Upper lobe of right lung (tissue), 1 donor: ENCODE results near the gene CCND3. TPM values are rescaled to one million over a fixed set of nuclear protein-coding genes. Genes with fewer than 3 reads are reported as not detected.

Experiments used
- ATAC-seq: fragments of 200-7000 bp; cut with Tn5 transposase; one replicate; pipeline ENCODE4 v1.9.1; 2020; ENCODE audit warnings: mild to moderate bottlenecking, moderate library complexity
- DNase-seq: peaks from one replicate; pipeline ENCODE4 v3.0.0-alpha.2; 2020
- H3K27ac ChIP-seq: fragments of 200-600 bp; one replicate; pipeline ENCODE4 v1.8.0; 2022
- H3K27me3 ChIP-seq: fragments of 200-600 bp; one replicate; pipeline ENCODE4 v1.8.0; 2022; ENCODE audit warnings: mild to moderate bottlenecking
- H3K36me3 ChIP-seq: fragments of 200-600 bp; one replicate; pipeline ENCODE4 v1.8.0; 2022
- H3K4me1 ChIP-seq: fragments of 200-600 bp; one replicate; pipeline ENCODE4 v1.8.0; 2022
- H3K4me3 ChIP-seq: fragments of 200-600 bp; one replicate; pipeline ENCODE4 v1.8.0; 2022; ENCODE audit warnings: mild to moderate bottlenecking
- H3K9me3 ChIP-seq: fragments of 200-600 bp; one replicate; pipeline ENCODE4 v1.8.0; 2022
- intact Hi-C: fragments of 100-400 bp; cut with DNase I; formaldehyde crosslinking; loops from one replicate; pipeline ENCODE4 v1.11.0; 2022
- total RNA-seq: library from RNA; stranded (reverse); fragmentation: NEBNext Ultra II Directional; extraction: Animal tissue kit (Norgen Biotek cat#: 25700); gene quantifications from one replicate; pipeline ENCODE4 v1.2.1, GENCODE V29; 2021
- TF ChIP-seq, protein P1 (sequence below): fragments of 200-600 bp; IDR thresholded peaks from one replicate; pipeline ENCODE4 v1.8.0; 2022; ENCODE audit warnings: antibody characterized with exemption
- donor health status: DM: no; HTN: yes; CAD: no; lungs with severe emphysema.

CCND3 gene
- total RNA-seq, 1 donor from 2014 or later: 186 TPM

DNA sequence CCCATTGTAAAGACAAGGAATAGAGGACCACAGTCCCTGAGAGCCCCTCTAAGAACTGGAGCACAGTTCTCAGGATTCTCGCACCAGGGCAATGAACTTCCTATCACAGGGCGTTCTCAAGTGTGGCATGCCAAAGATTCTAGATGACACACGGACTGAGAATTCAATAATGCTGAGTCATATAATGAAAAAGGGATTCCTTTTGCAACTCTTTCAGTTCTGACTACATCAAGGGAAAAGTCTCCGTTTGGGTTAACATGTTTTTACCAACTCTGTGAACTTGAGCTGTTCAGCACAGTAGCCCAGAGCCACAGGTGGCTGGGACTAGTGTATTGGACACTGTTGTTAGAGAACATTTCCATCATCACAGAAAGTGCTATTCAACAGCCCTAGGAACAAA is 24.1 kb downstream of the CCND3 start:
- Histone ChIP-seq H3K4me1 (peaks cover 22% of the 10 kb centered on the region), H3K27ac (no peak overlapping the region), H3K9me3 (no peaks in the 10 kb centered on the region), H3K36me3 (peaks cover 42% of the 10 kb centered on the region), H3K4me3 (no peak overlapping the region), H3K27me3 (no peaks in the 10 kb centered on the region)
- ATAC-seq (no peak), DNase-seq (no peak)
- TF ChIP-seq, protein P1, sequence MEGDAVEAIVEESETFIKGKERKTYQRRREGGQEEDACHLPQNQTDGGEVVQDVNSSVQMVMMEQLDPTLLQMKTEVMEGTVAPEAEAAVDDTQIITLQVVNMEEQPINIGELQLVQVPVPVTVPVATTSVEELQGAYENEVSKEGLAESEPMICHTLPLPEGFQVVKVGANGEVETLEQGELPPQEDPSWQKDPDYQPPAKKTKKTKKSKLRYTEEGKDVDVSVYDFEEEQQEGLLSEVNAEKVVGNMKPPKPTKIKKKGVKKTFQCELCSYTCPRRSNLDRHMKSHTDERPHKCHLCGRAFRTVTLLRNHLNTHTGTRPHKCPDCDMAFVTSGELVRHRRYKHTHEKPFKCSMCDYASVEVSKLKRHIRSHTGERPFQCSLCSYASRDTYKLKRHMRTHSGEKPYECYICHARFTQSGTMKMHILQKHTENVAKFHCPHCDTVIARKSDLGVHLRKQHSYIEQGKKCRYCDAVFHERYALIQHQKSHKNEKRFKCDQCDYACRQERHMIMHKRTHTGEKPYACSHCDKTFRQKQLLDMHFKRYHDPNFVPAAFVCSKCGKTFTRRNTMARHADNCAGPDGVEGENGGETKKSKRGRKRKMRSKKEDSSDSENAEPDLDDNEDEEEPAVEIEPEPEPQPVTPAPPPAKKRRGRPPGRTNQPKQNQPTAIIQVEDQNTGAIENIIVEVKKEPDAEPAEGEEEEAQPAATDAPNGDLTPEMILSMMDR: no peak
- intact Hi-C loops: no loop called here

DNA sequence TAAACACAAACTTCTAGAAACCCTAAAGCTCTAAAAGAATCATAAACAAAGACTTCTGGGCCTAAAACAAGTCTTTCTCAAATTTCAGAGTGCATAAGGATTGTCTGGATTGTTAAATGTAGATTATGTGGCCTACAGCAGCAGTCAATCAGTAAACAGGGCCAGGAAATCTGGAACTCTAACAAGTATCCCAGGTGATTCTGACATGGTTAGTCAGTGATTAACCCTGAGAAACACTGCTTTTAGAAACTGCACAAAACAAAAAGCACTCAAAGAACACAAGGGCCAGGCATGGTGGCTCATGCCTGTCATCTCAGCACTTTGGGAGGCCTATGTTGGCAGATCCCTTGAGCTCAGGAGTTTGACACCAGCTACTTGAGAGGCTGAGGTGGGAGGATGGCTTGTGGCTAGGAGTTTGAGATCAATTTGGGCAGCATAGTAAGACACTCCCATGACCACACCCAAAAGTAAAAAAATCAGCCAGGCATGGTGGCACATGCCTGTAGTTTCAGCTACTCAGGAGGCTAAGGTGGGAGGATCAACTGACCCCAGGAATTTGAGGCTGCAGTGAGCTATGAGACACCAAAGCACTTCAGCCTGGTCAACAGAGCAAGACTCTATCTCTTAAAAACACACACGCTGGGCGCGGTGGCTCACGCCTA is 26.6 kb downstream of the CCND3 start:
- Histone ChIP-seq H3K4me1 (peaks cover 11% of the 10 kb centered on the region), H3K4me3 (no peak overlapping the region), H3K36me3 (peaks cover 49% of the 10 kb centered on the region), H3K27ac (no peak overlapping the region), H3K27me3 (no peaks in the 10 kb centered on the region), H3K9me3 (no peaks in the 10 kb centered on the region)
- TF ChIP-seq, protein P1: no peak
- ATAC-seq: no peak
- no peak for DNase-seq
- intact Hi-C loops: no loop called here

DNA sequence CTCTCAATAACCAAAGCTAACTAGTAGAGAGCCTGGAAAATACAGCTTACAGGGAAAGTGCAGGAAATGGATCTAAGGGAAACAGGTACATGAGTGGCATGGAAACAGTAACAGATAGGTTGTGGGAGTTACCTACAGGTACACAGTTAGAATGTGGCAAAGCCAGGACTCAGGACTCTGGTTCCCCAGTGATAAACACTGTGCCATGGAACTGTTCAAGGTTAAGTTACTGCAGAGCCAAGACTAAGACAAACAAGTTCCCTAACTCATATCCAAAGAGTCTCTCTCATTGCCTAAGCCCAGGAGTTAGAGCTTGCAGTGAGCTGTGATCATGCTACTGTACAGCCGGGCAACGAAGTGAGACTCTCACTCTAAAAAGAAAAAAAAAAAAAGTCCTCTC is 27.3 kb downstream of the CCND3 start:
- ATAC-seq (no peak), DNase-seq (no peak)
- Histone ChIP-seq H3K27me3 (no peaks in the 10 kb centered on the region), H3K36me3 (peaks cover 50% of the 10 kb centered on the region), H3K4me3 (no peak overlapping the region), H3K4me1 (peaks cover 6% of the 10 kb centered on the region), H3K9me3 (no peaks in the 10 kb centered on the region), H3K27ac (no peak overlapping the region)
- TF ChIP-seq, protein P1: no peak
- intact Hi-C loops: no loop called here

DNA sequence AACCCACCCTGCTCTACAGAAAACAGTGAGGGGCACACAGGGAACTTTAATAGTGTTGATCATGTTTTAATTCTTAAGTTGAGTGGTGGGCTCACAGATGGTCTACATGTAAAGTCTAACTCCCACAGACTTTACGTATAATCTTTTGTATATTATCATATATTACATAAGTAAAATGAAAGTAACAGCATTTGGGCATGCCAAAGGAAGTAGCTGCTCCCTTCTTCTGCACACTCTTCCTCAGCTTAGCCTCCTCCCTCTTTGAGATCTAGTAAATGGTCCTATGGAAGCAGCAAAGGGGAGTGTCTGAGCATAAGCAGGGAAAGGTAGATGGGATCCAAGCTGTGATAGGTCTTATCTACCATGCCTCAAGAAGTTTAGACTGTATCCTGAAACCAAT is 31.9 kb downstream of the CCND3 start:
- peaks cover 75% of the 10 kb centered on the region for H3K36me3 ChIP-seq
- ATAC-seq: no peak
- no peaks in the 10 kb centered on the region for H3K4me1 ChIP-seq
- intact Hi-C loops: no loop called here
- no peak for DNase-seq
- no peaks in the 10 kb centered on the region for H3K9me3 ChIP-seq
- TF ChIP-seq, protein P1: no peak
- H3K27me3 ChIP-seq: no peaks in the 10 kb centered on the region
- H3K27ac ChIP-seq: no peak overlapping the region
- no peak overlapping the region for H3K4me3 ChIP-seq

DNA sequence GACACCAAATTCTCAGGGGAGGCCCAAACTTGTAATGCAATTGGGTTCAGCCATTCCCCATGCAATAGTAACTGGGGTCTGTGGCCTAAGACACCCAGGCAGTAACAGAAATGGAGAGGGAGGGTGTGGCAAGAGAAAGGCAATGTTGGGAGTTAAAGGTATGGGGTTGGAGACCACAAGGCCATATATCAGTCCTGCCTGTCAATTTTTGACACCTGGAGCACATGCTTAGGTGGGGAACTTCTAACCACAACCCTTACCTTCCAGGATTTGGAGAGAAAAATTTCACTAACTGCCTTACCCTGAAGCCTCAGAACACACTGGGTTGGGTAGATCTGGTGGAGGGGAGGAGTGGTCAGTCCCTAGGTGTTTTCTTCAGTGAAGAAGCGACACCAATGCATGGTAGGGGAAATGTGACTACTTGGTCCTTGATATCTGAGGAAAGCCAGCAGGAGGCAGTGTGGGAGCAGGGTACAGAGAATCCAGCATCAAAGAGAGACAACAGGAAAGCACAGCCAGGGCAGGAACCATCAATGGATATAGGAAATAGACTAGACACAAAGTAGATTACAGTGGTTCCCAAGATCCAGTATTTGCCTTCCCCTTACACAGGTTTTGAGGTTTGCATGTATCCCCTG is 39.6 kb downstream of the CCND3 start:
- Histone ChIP-seq H3K27me3 (no peaks in the 10 kb centered on the region), H3K36me3 (peaks cover 36% of the 10 kb centered on the region), H3K4me3 (no peak overlapping the region), H3K27ac (no peak overlapping the region), H3K4me1 (no peaks in the 10 kb centered on the region), H3K9me3 (no peaks in the 10 kb centered on the region)
- intact Hi-C loops: no loop called here
- DNase-seq (no peak), ATAC-seq (peak; percentile 71)
- TF ChIP-seq, protein P1: peak; percentile 33
